HFFc6 (cell line): ENCODE measurements around the gene PROK2. TPM values are rescaled to one million over a fixed set of nuclear protein-coding genes. Genes with fewer than 3 reads are reported as not detected.

Experiments
- DNase-seq: peaks from one replicate; pipeline ENCODE4 v3.0.0-alpha.2; 2018
- H3K27ac Mint-ChIP-seq: 2 replicates; pipeline ENCODE4 v1.8.0; 2020; ENCODE audit warnings: mild to moderate bottlenecking, mixed read lengths
- H3K27me3 Mint-ChIP-seq: 2 replicates; pipeline ENCODE4 v1.8.0; 2021; ENCODE audit warnings: mild to moderate bottlenecking, moderate library complexity, mixed read lengths; ENCODE audit not compliant: insufficient read depth
- H3K36me3 Mint-ChIP-seq: 2 replicates; pipeline ENCODE4 v1.8.0; 2021; ENCODE audit warnings: low read depth, mixed read lengths
- H3K4me1 Mint-ChIP-seq: 2 replicates; pipeline ENCODE4 v1.8.0; 2020; ENCODE audit warnings: low read depth, mixed read lengths
- H3K4me3 Mint-ChIP-seq: 2 replicates; pipeline ENCODE4 v1.8.0; 2020; ENCODE audit warnings: mild to moderate bottlenecking, moderate library complexity, mixed read lengths
- H3K9me3 Mint-ChIP-seq: 2 replicates; pipeline ENCODE4 v1.8.0; 2020; ENCODE audit warnings: mild to moderate bottlenecking, mixed read lengths
- total RNA-seq, 6 experiments: library from RNA; stranded (reverse); fragmentation: NEBNext Ultra II Directional; extraction: Animal tissue kit (Norgen Biotek cat#: 25700); gene quantifications; 2 replicates in 1 of 6; 3 replicates in 5 of 6; pipeline ENCODE4 v1.2.3, GENCODE V29; 2021
- TF ChIP-seq, protein P1 (sequence below): fragments of 200-600 bp; sonication (generic); IDR thresholded peaks from 2 replicates; pipeline ENCODE4 v1.5.0; 2021; ENCODE audit warnings: antibody characterized with exemption, mild to moderate bottlenecking

The PROK2 gene
- total RNA-seq, 6 experiments from 2014 or later, result not detected

DNA sequence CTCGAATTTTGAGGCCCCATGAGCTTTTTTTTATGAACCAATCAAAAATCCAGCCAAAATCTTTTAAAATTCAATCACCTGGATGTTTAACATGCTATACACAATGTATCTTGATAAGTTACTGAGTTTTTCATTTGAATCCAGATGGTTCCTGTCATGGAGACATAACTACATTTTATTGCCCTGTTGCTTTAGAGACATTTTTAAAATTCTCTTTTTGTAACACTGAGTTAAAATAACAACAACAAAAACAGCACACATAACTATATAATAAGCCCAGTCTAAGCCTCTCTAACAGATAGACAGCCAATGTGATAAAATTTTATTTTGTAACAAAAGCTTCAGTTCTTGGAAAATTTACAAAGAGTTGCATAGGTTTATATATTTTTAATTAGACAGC is 1.8 kb downstream of the PROK2 start:
- TF ChIP-seq, protein P1, sequence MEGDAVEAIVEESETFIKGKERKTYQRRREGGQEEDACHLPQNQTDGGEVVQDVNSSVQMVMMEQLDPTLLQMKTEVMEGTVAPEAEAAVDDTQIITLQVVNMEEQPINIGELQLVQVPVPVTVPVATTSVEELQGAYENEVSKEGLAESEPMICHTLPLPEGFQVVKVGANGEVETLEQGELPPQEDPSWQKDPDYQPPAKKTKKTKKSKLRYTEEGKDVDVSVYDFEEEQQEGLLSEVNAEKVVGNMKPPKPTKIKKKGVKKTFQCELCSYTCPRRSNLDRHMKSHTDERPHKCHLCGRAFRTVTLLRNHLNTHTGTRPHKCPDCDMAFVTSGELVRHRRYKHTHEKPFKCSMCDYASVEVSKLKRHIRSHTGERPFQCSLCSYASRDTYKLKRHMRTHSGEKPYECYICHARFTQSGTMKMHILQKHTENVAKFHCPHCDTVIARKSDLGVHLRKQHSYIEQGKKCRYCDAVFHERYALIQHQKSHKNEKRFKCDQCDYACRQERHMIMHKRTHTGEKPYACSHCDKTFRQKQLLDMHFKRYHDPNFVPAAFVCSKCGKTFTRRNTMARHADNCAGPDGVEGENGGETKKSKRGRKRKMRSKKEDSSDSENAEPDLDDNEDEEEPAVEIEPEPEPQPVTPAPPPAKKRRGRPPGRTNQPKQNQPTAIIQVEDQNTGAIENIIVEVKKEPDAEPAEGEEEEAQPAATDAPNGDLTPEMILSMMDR, result no peak
- Mint-ChIP-seq H3K4me3 (no peak overlapping the region), H3K9me3 (no peaks in the 10 kb centered on the region), H3K27ac (no peak overlapping the region), H3K27me3 (peaks cover 28% of the 10 kb centered on the region), H3K36me3 (no peaks in the 10 kb centered on the region), H3K4me1 (peaks cover 6% of the 10 kb centered on the region; the same call in 1 of the 2 replicates)
- DNase-seq, result no peak

DNA sequence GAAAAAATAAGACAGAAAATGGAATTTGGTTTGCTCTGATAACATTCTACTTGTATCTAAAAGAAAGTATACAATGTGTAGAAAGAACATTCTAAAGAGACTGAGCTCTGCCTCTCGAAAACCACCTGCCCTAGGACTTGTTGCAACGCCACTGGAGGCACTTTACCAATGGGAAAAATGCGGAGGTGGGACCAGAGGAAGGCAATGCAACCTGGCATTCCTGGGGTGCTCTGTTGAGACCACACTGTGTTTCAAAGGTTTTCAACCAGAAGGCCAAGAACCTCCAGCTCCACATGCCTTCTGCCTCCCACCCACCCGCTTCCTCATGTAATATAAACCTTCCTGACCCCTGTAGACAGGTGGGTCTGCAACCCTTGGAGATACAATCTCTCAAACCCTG is 4.5 kb downstream of the PROK2 start:
- peaks cover 22% of the 10 kb centered on the region for H3K27me3 Mint-ChIP-seq
- H3K4me3 Mint-ChIP-seq, result no peak overlapping the region
- DNase-seq, result no peak
- H3K9me3 Mint-ChIP-seq, result no peaks in the 10 kb centered on the region
- H3K4me1 Mint-ChIP-seq, result peaks cover 6% of the 10 kb centered on the region; the same call in 1 of the 2 replicates
- H3K36me3 Mint-ChIP-seq, result no peaks in the 10 kb centered on the region
- H3K27ac Mint-ChIP-seq, result no peak overlapping the region
- TF ChIP-seq, protein P1, result no peak

DNA sequence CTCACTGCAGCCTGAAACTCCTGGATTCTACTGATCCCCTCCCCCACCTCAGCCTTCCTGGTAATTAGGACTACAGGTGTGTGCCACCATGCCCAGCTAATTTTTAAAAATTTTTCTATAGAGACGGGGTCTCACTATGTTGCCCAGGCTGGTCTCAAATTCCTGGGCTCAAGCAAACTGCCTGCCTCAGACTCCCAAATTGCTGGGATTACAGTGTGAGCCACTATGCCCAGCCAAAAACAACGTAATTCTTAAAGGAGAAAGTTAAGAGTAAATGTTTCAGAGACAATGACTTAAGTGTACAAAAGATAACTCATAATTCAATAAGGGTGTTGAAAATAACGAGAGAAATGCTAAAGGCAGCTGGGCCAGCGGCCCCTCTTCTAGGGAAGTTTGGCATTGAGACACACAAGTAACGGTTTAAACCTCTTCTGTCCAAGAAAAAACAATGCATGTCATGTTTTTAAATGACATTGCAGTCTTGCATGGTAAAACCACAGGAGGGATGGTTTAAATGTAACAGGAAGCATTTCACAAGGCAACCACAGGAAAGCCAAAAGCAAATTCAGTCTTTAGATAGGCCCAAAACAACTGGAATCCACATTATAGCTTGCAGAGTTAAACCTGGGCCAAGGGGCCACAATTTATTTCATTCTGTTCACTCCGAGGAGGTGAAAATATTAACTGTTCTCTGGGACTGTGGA is 5.1 kb downstream of the PROK2 start:
- H3K27ac Mint-ChIP-seq, result no peak overlapping the region
- peaks cover 23% of the 10 kb centered on the region for H3K27me3 Mint-ChIP-seq
- no peak for DNase-seq
- no peaks in the 10 kb centered on the region for H3K9me3 Mint-ChIP-seq
- H3K4me3 Mint-ChIP-seq, result no peak overlapping the region
- H3K4me1 Mint-ChIP-seq, result peaks cover 6% of the 10 kb centered on the region; the same call in 1 of the 2 replicates
- H3K36me3 Mint-ChIP-seq, result no peaks in the 10 kb centered on the region
- TF ChIP-seq, protein P1, result no peak

DNA sequence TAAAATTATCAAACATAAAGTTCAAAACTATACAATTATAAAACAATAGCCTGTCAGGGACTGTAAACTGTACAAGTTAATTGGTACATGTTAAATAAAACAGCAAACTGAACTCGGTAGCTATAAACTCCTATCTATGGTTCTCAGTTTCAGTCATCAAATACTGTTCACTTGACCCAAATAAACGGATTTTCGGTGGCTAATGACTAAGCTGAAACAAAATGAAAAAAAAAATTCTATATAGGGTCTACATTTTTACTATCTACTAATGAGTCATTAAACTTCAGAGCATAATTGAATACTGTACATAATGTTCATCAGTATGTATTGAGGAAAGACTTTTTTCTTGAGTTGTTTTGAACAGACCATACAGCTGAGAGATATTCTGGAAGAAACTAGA is 6.6 kb downstream of the PROK2 start:
- Mint-ChIP-seq H3K27me3 (peaks cover 20% of the 10 kb centered on the region), H3K9me3 (no peaks in the 10 kb centered on the region), H3K36me3 (no peaks in the 10 kb centered on the region), H3K27ac (no peak overlapping the region), H3K4me3 (no peak overlapping the region), H3K4me1 (no peaks in the 10 kb centered on the region)
- DNase-seq, result no peak
- TF ChIP-seq, protein P1, result no peak

DNA sequence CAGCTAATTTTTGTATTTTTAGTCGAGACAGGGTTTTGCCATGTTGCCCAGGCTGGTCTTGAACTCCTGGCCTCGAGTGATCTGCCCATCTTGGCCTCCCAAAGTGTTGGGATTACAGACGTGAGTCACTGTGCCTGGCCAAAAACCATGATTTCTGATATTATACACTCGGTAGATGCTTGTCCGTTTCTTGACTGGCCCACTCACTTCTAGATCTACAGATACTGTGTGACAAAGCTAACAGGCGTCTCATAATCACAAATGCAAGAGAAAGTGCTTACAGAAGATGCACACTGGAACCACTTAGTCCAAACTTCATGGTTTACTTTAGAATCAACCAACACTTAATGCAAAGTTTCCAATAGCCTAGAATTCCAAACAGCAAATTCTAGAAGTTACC is 8.4 kb downstream of the PROK2 start:
- Mint-ChIP-seq H3K36me3 (no peaks in the 10 kb centered on the region), H3K27me3 (peaks cover 25% of the 10 kb centered on the region), H3K27ac (no peak overlapping the region), H3K9me3 (no peaks in the 10 kb centered on the region), H3K4me3 (no peak overlapping the region), H3K4me1 (no peaks in the 10 kb centered on the region)
- TF ChIP-seq, protein P1, result no peak
- no peak for DNase-seq
